SK-N-SH (cell line): Measurements from ENCODE around the gene DPF3. TPM values are rescaled to one million over a fixed set of nuclear protein-coding genes. Genes with fewer than 3 reads are reported as not detected.

ENCODE experiments used
- CTCF ChIA-PET: fragments of 300-600, 350-600 bp; formaldehyde crosslinking; extraction: SDS; loops from one replicate; lab custom pipeline; 2021; lab: Yijun Ruan, JAX
- POLR2A ChIA-PET: fragments of 350-600 bp; sonication (Branson Sonifier 250); formaldehyde crosslinking; extraction: SDS; loops from one replicate; lab custom pipeline; 2020; ENCODE audit warnings: antibody characterized with exemption, inconsistent platforms; lab: Yijun Ruan, JAX
- DNase-seq: peaks from one replicate; pipeline ENCODE4 v3.0.0; 2012
- H2AFZ ChIP-seq: fragments of 200-600 bp; sonication (generic); 2 replicates; pipeline ENCODE4 v1.8.1; 2016; ENCODE audit warnings: antibody characterized with exemption, mild to moderate bottlenecking, low read depth
- H3F3A ChIP-seq: fragments of 200-600 bp; sonication (generic); replicated peaks from 2 replicates; pipeline ENCODE3; 2016; ENCODE audit warnings: antibody characterized with exemption, mild to moderate bottlenecking; ENCODE audit not compliant: insufficient read depth
- H3K27ac ChIP-seq, 2 experiments: fragments of 200-500 bp in 1 of 2; fragments of 200-600 bp in 1 of 2; sonication (Bioruptor generic) in 1 of 2; sonication (generic), shearing (Covaris generic) in 1 of 2; 2 replicates each; pipeline versions ENCODE4 v1.5.1 to v1.6.1; 2014 to 2016; ENCODE audit warnings: low read depth in 2 of 2, inconsistent platforms in 1 of 2, low read length in 1 of 2, mild to moderate bottlenecking in 1 of 2, mixed read lengths in 1 of 2
- H3K27me3 ChIP-seq: fragments of 200-600 bp; sonication (generic), shearing (Covaris generic); 2 replicates; pipeline ENCODE4 v1.6.1; 2016; ENCODE audit warnings: mixed run types; ENCODE audit not compliant: insufficient read depth
- H3K36me3 ChIP-seq, 2 experiments: fragments of 200-500 bp in 1 of 2; fragments of 200-600 bp in 1 of 2; sonication (Bioruptor generic) in 1 of 2; sonication (generic) in 1 of 2; replicated peaks in 1 of 2; 2 replicates each; pipeline versions ENCODE3 to v1.5.1; 2014 to 2016; ENCODE audit warnings: low read length in 1 of 2, mild to moderate bottlenecking in 1 of 2; ENCODE audit not compliant: insufficient read depth in 2 of 2, control insufficient read depth in 1 of 2
- H3K4me1 ChIP-seq, 2 experiments: fragments of 200-500 bp in 1 of 2; fragments of 200-600 bp in 1 of 2; sonication (Bioruptor generic) in 1 of 2; sonication (generic), shearing (Covaris generic) in 1 of 2; 2 replicates each; pipeline versions ENCODE4 v1.5.1 to v1.6.1; 2014 to 2016; ENCODE audit warnings: low read depth in 1 of 2, low read length in 1 of 2, mixed run types in 1 of 2; ENCODE audit not compliant: insufficient read depth in 2 of 2, control insufficient read depth in 1 of 2
- H3K4me2 ChIP-seq: fragments of 200-600 bp; sonication (generic), shearing (Covaris generic); 2 replicates; pipeline ENCODE4 v1.6.1; 2017; ENCODE audit warnings: mixed run types
- H3K4me3 ChIP-seq, 2 experiments: fragments of 200-500 bp in 1 of 2; fragments of 200-600 bp in 1 of 2; sonication (Bioruptor generic) in 1 of 2; sonication (generic), shearing (Covaris generic) in 1 of 2; 2 replicates each; pipeline versions ENCODE4 v1.5.1 to v1.8.1; 2014 to 2016; ENCODE audit warnings: low read depth in 2 of 2, inconsistent platforms in 1 of 2, low read length in 1 of 2, mild to moderate bottlenecking in 1 of 2, mixed read lengths in 1 of 2, moderate library complexity in 1 of 2
- H3K79me2 ChIP-seq: fragments of 200-600 bp; sonication (generic); 2 replicates; pipeline ENCODE4 v1.8.1; 2017; ENCODE audit warnings: mild to moderate bottlenecking; ENCODE audit not compliant: insufficient read depth
- H3K9ac ChIP-seq: fragments of 200-600 bp; sonication (generic); 2 replicates; pipeline ENCODE4 v1.6.1; 2017; ENCODE audit warnings: mixed run types
- H3K9me2 ChIP-seq: fragments of 200-600 bp; sonication (generic); 2 replicates; pipeline ENCODE4 v1.6.1; 2017; ENCODE audit warnings: mixed run types
- H3K9me3 ChIP-seq: fragments of 200-600 bp; sonication (generic); 2 replicates; pipeline ENCODE4 v1.6.1; 2017; ENCODE audit warnings: mixed run types, mild to moderate bottlenecking, moderate library complexity
- H4K20me1 ChIP-seq: fragments of 200-600 bp; sonication (generic); 2 replicates; pipeline ENCODE4 v1.6.1; 2017; ENCODE audit warnings: mild to moderate bottlenecking, mixed run types; ENCODE audit not compliant: insufficient read depth
- CHD2 ChIP-seq: fragments of 150-350 bp; IDR thresholded peaks from 2 replicates; pipeline ENCODE4 v1.6.1; 2018; ENCODE audit warnings: low read length; ENCODE audit not compliant: partially characterized antibody
- ELF1 ChIP-seq: IDR thresholded peaks from 2 replicates; pipeline ENCODE4 v1.4.0; 2012
- EZH2phosphoT487 ChIP-seq: fragments of 200-600 bp; sonication (generic); IDR thresholded peaks from 2 replicates; pipeline ENCODE4 v1.6.1; 2017; ENCODE audit warnings: low read depth, mixed run types, mild to moderate bottlenecking, antibody characterized with exemption, moderate library complexity, borderline replicate concordance
- FOXM1 ChIP-seq: IDR thresholded peaks from 2 replicates; pipeline ENCODE4 v1.4.0; 2012; ENCODE audit warnings: low read depth, mild to moderate bottlenecking
- GABPA ChIP-seq: IDR thresholded peaks from 2 replicates; pipeline ENCODE4 v1.4.0; 2012; ENCODE audit warnings: low read depth, mild to moderate bottlenecking
- MAX ChIP-seq: IDR thresholded peaks from 2 replicates; pipeline ENCODE4 v1.4.0; 2012; ENCODE audit warnings: low read depth
- MEF2A ChIP-seq: IDR thresholded peaks from 2 replicates; pipeline ENCODE4 v1.4.0; 2012; ENCODE audit warnings: low read depth, borderline replicate concordance
- NFIC ChIP-seq: IDR thresholded peaks from 2 replicates; pipeline ENCODE4 v1.4.0; 2012; ENCODE audit warnings: borderline replicate concordance
- NRF1 ChIP-seq: IDR thresholded peaks from 2 replicates; pipeline ENCODE4 v1.6.1; 2012; ENCODE audit warnings: low read depth, mild to moderate bottlenecking, low read length
- PBX3 ChIP-seq: IDR thresholded peaks from 2 replicates; pipeline ENCODE4; 2012
- POLR2AphosphoS5 ChIP-seq: IDR thresholded peaks from 2 replicates; pipeline ENCODE4 v1.6.1; 2012; ENCODE audit warnings: low read depth, low read length
- RCOR1 ChIP-seq: fragments of 150-350 bp; IDR thresholded peaks from 2 replicates; pipeline ENCODE4 v1.6.1; 2017; ENCODE audit warnings: antibody characterized with exemption, low read length
- REST ChIP-seq: IDR thresholded peaks from 2 replicates; pipeline ENCODE4 v1.6.1; 2012; ENCODE audit warnings: mild to moderate bottlenecking, low read depth, low read length, moderate library complexity
- RFX5 ChIP-seq: IDR thresholded peaks from 2 replicates; pipeline ENCODE4 v1.6.1; 2012; ENCODE audit warnings: mild to moderate bottlenecking, improper control_type of control experiment, low read length
- RXRA ChIP-seq: IDR thresholded peaks from 2 replicates; pipeline ENCODE4 v1.4.0; 2012; ENCODE audit warnings: low read depth, mild to moderate bottlenecking, borderline replicate concordance
- SIN3A ChIP-seq: IDR thresholded peaks from 2 replicates; pipeline ENCODE4 v1.6.1; 2012; ENCODE audit warnings: low read depth, mild to moderate bottlenecking, low read length, moderate library complexity, borderline replicate concordance
- SMC3 ChIP-seq: IDR thresholded peaks from 2 replicates; pipeline ENCODE4 v1.6.1; 2012; ENCODE audit warnings: low read depth, low read length, improper control_type of control experiment
- TCF12 ChIP-seq: IDR thresholded peaks from 2 replicates; pipeline ENCODE4 v1.4.0; 2012
- YY1 ChIP-seq: IDR thresholded peaks from 2 replicates; pipeline ENCODE4 v1.4.0; 2012; ENCODE audit warnings: low read depth, mild to moderate bottlenecking
- ZBTB33 ChIP-seq: IDR thresholded peaks from 2 replicates; pipeline ENCODE4 v1.4.0; 2012; ENCODE audit warnings: low read depth, borderline replicate concordance
- WGBS: methylation state at CpG from one replicate; pipeline ENCODE4 v1.1.6; 2017; ENCODE audit warnings: low lambda C conversion rate; 5-methylcytosine and 5-hydroxymethylcytosine counted together
- polyA plus RNA-seq, 3 experiments: library from polyadenylated mRNA; depleted of rRNA; stranded (reverse); fragments of >200 nt; gene quantifications; 2 replicates each; pipeline ENCODE4 v1.2.3, GENCODE V29; 2012

DPF3 gene
- polyA plus RNA-seq, 1 of the 3 experiments (the other 2 are of a cell fraction), result 2.8 TPM

DNA sequence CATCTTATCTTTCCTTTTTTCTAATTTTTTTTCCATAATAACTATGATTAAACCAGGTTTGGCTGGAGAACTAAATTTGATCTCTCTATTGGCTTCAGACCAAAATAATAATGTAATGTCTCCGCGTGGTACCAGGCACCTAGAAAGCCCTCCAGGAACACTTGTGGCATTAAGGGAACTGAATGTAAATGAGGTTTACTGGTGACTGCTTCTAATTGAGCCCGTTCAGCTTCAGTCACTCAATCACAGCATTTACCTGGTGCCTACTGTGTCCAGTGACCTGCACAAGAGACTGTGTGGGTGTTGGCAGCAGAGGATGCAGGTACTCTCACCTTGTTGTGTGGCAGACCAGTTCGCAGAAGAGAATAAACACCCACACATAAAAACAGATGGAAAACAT, 302.5 kb downstream of the DPF3 start:
- ChIA-PET POLR2A (no interaction called here), CTCF (no interaction called here)
- H3K36me3 ChIP-seq, result no peaks in the 10 kb centered on the region
- no peaks in the 10 kb centered on the region for H3K27me3 ChIP-seq
- no peak for TF ChIP-seq POLR2AphosphoS5
- no peak for TF ChIP-seq NRF1
- TF ChIP-seq TCF12, result no peak
- TF ChIP-seq YY1, result no peak
- TF ChIP-seq RFX5, result no peak
- no peak for TF ChIP-seq RCOR1
- TF ChIP-seq RXRA, result no peak
- no peak for TF ChIP-seq CHD2
- H3K9me3 ChIP-seq, result no peaks in the 10 kb centered on the region
- no peaks in the 10 kb centered on the region for H3F3A ChIP-seq
- no peak overlapping the region for H3K9ac ChIP-seq
- 50% methylated on average over 4 of the region's 4 CpGs for WGBS
- no peak overlapping the region for H3K4me3 ChIP-seq
- no peaks in the 10 kb centered on the region for H3K79me2 ChIP-seq
- DNase-seq, result no peak
- H3K9me2 ChIP-seq, result no peaks in the 10 kb centered on the region
- peaks cover 0 to 5% of the 10 kb centered on the region in 2 experiments; a peak in 1 of 4 replicates for H3K4me1 ChIP-seq
- H2AFZ ChIP-seq, result no peak overlapping the region
- peak overlapping the region in 1 of 2 experiments; percentile 3; a peak in 1 of 4 replicates for H3K27ac ChIP-seq
- no peaks in the 10 kb centered on the region for H4K20me1 ChIP-seq
- H3K4me2 ChIP-seq, result no peak overlapping the region

GRCh38 chr14:72590577-72590976, 303.3 kb downstream of the DPF3 start:
- no peaks in the 10 kb centered on the region for H4K20me1 ChIP-seq
- 56% methylated on average over 7 of the region's 7 CpGs for WGBS
- no peak overlapping the region; a peak in 1 of 4 replicates for H3K27ac ChIP-seq
- POLR2A ChIA-PET, result no interaction called here
- H3K4me3 ChIP-seq, result no peak overlapping the region
- no peak overlapping the region for H3K9ac ChIP-seq
- no peak overlapping the region for H2AFZ ChIP-seq
- H3K9me2 ChIP-seq, result no peaks in the 10 kb centered on the region
- no peak for DNase-seq
- H3K27me3 ChIP-seq, result no peaks in the 10 kb centered on the region
- H3K9me3 ChIP-seq, result no peaks in the 10 kb centered on the region
- H3K36me3 ChIP-seq, result no peaks in the 10 kb centered on the region
- no peak overlapping the region for H3K4me2 ChIP-seq
- CTCF ChIA-PET, result no interaction called here
- H3K4me1 ChIP-seq, result peaks cover 0 to 5% of the 10 kb centered on the region in 2 experiments; a peak in 1 of 4 replicates
- TF ChIP-seq YY1 (no peak), MEF2A (no peak), PBX3 (no peak), FOXM1 (no peak), SMC3 (no peak), REST (no peak), NFIC (no peak), ZBTB33 (no peak), MAX (no peak), RXRA (no peak), GABPA (no peak), SIN3A (no peak), EZH2phosphoT487 (no peak), ELF1 (no peak)
- H3F3A ChIP-seq, result no peaks in the 10 kb centered on the region
- no peaks in the 10 kb centered on the region for H3K79me2 ChIP-seq
